Spleen (tissue), 11 donors: Measurements from ENCODE around the gene ITLN2. TPM values are rescaled to one million over a fixed set of nuclear protein-coding genes. Genes with fewer than 3 reads are reported as not detected.

Experiments
- DNase-seq: peaks from one replicate; pipeline ENCODE4 v3.0.0-alpha.2; 2020
- H3K27ac ChIP-seq, 8 donors: fragments of 200-600 bp; sonication (generic) in 7 of 8; 1 replicate in 4 of 8; 2 replicates in 4 of 8; pipeline versions ENCODE4 v1.5.0 to v1.8.0; 2016 to 2021; ENCODE audit warnings: inconsistent platforms in 4 of 8, mild to moderate bottlenecking in 4 of 8, moderate library complexity in 1 of 8
- H3K27me3 ChIP-seq, 7 donors: fragments of 200-600 bp; sonication (generic) in 6 of 7; replicated peaks in 1 of 7; 1 replicate in 4 of 7; 2 replicates in 3 of 7; pipeline versions ENCODE4 v1.5.0 to v1.8.0; 2016 to 2021; ENCODE audit warnings: inconsistent platforms in 3 of 7, mild to moderate bottlenecking in 1 of 7
- H3K36me3 ChIP-seq, 6 donors: fragments of 200-600 bp; sonication (generic) in 5 of 6; 1 replicate in 4 of 6; 2 replicates in 2 of 6; pipeline versions ENCODE4 v1.5.0 to v1.8.0; 2016 to 2021; ENCODE audit warnings: inconsistent platforms in 2 of 6
- H3K4me1 ChIP-seq, 6 donors: fragments of 200-600 bp; sonication (generic) in 5 of 6; 1 replicate in 3 of 6; 2 replicates in 3 of 6; pipeline versions ENCODE4 v1.5.0 to v1.8.0; 2016 to 2021; ENCODE audit warnings: inconsistent platforms in 3 of 6
- H3K4me3 ChIP-seq, 8 donors: fragments of 200-600 bp; sonication (generic) in 7 of 8; 1 replicate in 4 of 8; 2 replicates in 4 of 8; pipeline versions ENCODE4 v1.5.0 to v1.8.0; 2016 to 2021; ENCODE audit warnings: inconsistent platforms in 4 of 8, mild to moderate bottlenecking in 4 of 8, moderate library complexity in 2 of 8
- H3K9me3 ChIP-seq, 8 donors: fragments of 200-600 bp; sonication (generic) in 7 of 8; 1 replicate in 4 of 8; 2 replicates in 4 of 8; pipeline versions ENCODE4 v1.5.0 to v1.8.0; 2016 to 2021; ENCODE audit warnings: inconsistent platforms in 4 of 8
- CTCF ChIP-seq, 11 experiments: fragments of 200-600 bp in 7 of 11; fragments of 450-650 bp in 4 of 11; sonication (generic) in 4 of 11; IDR thresholded peaks in 8 of 11; conservative IDR thresholded peaks in 3 of 11; 1 replicate in 7 of 11; 2 replicates in 4 of 11; pipeline versions ENCODE4 v1.4.0 to v1.8.0; 2016 to 2021; ENCODE audit warnings: antibody characterized with exemption in 11 of 11, inconsistent platforms in 4 of 11, mild to moderate bottlenecking in 1 of 11
- POLR2A ChIP-seq, 3 donors: fragments of 450-650 bp; IDR thresholded peaks; one replicate each; pipeline ENCODE4 v1.5.1; 2017; ENCODE audit warnings: antibody characterized with exemption in 3 of 3, mild to moderate bottlenecking in 1 of 3
- POLR2AphosphoS5 ChIP-seq, 3 donors: sonication (generic); formaldehyde crosslinking; IDR thresholded peaks; one replicate each; pipeline ENCODE4 v1.5.1; 2017; ENCODE audit warnings: antibody characterized with exemption in 3 of 3
- WGBS, 5 donors: extraction: QIAGEN DNeasy Blood & Tissue Kit in 3 of 5; methylation state at CpG; one replicate each; pipeline versions ENCODE4 v1.1.5 to v1.1.7; 2013 to 2018; 5-methylcytosine and 5-hydroxymethylcytosine counted together
- intact Hi-C: fragments of 100-400 bp; cut with DNase I; formaldehyde crosslinking; loops from one replicate; pipeline ENCODE4 v1.15.0; 2023; ENCODE audit warnings: low total_unique reads
- polyA plus RNA-seq, 3 donors: library from polyadenylated mRNA; stranded (reverse); fragments of 200-250 nt; gene quantifications; one replicate each; pipeline ENCODE4 v1.2.1, GENCODE V29; 2013
- total RNA-seq, 7 donors: library from RNA; depleted of rRNA in 3 of 7; stranded (reverse); fragments of >200 nt in 3 of 7; fragmentation: NEBNext Ultra II Directional in 4 of 7; extraction: Animal tissue kit (Norgen Biotek cat#: 25700) in 4 of 7; gene quantifications; one replicate each; pipeline versions ENCODE4 v1.1.0 to v1.2.1, GENCODE V29; 2016 to 2021
- donor health status: healthy with polysubstance abuse.
- donor health status: DM: no; HTN: no; CAD: no; lungs with moderate emphysema.
- donor health status: DM: no; HTN: no; CAD: no.
- donor health status: Bipolar disorder and iron deficiency.
- donor health status: healthy.
- donor health status: DM: no; HTN: no; CAD: no.
- donor health status: DM: yes; HTN: yes; CAD: no.

ITLN2 gene
- total and polyA plus RNA-seq, 10 donors: not detected

- WGBS, 5 donors: 81 to 90% (median 89%) methylated on average over 8 of the region's 8 CpGs
- intact Hi-C loops: no loop called here
- Histone ChIP-seq H3K9me3 (no peaks in the 10 kb centered on the region), H3K27me3 (peaks cover 0 to 9% (median 0%) of the 10 kb centered on the region in 7 donors), H3K27ac (no peak overlapping the region), H3K4me1 (peaks cover 0 to 14% (median 7%) of the 10 kb centered on the region in 6 donors), H3K4me3 (no peak overlapping the region), H3K36me3 (no peaks in the 10 kb centered on the region)
- TF ChIP-seq CTCF (IDR thresholded peaks at IDR 0.05 in 8 of 11, conservative IDR thresholded peaks at IDR 0.05 in 3 of 11) (no peak), POLR2AphosphoS5 (IDR thresholded peaks at IDR 0.05) (no peak), POLR2A (IDR thresholded peaks at IDR 0.05) (no peak)
- DNase-seq: no peak
Measured at GRCh38 chr1:160987359-160988050, 32.9 kb upstream of the ITLN2 start.

GRCh38 chr1:160985723-160986122 lies 31.1 kb upstream of the ITLN2 start:
- intact Hi-C loops: no loop called here
- TF ChIP-seq POLR2A (IDR thresholded peaks at IDR 0.05): no peak
- TF ChIP-seq POLR2AphosphoS5 (IDR thresholded peaks at IDR 0.05): no peak
- TF ChIP-seq CTCF (IDR thresholded peaks at IDR 0.05 in 8 of 11, conservative IDR thresholded peaks at IDR 0.05 in 3 of 11): no peak
- WGBS, 5 donors: 84 to 92% (median 90%) methylated on average over 4 of the region's 4 CpGs
- Histone ChIP-seq H3K36me3 (no peaks in the 10 kb centered on the region), H3K27ac (no peak overlapping the region), H3K27me3 (peaks cover 0 to 26% (median 17%) of the 10 kb centered on the region in 7 donors), H3K4me3 (no peak overlapping the region), H3K9me3 (no peaks in the 10 kb centered on the region), H3K4me1 (peaks cover 0 to 31% (median 20%) of the 10 kb centered on the region in 6 donors)
- no peak for DNase-seq

DNA sequence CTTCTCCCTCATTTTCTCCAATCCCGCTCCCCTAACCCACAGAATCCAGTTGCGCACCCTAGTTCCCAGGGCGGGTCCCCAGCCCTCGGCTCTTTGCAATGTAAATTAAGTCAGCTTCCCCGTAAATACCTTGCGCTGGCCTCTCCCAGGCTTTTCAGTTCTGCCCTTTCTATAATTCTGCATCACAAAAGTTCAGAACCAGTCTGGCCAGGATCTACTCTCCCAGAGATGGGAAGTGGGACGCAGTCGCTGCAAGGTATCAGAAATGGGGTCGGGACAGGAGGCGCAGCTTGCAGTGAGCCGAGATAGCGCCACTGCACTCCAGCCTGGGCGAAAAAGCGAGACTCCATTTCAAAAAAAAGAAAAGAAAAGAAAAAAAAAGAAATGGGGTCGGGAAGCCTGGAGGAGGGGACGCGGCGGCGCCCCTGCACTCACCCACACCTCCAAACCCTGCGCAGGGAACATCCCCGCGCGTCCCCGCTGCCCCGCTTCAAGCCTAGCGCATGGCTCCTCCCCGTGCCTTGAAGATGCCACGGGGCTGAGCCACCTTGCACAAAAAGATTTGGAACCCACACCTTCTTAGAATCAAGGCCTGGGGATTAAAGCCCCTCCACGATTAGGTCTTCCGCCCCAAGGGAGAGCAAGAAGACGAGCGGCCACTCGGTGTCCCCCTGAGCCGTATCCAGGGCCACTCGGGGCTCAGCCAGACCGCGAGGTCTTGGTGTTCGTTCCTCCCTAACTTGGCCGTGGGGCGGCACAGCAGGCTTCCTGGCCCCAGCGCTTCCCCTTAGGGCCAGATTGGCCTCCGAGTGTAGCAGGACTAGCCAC lies 27.2 kb upstream of the ITLN2 start:
- DNase-seq: peak; percentile 75
- Histone ChIP-seq H3K9me3 (no peaks in the 10 kb centered on the region), H3K27me3 (peaks cover 0 to 53% (median 18%) of the 10 kb centered on the region in 7 donors), H3K27ac (no peak overlapping the region), H3K36me3 (no peaks in the 10 kb centered on the region), H3K4me3 (peak overlapping the region; percentile 12 to 62 (median 23)), H3K4me1 (peaks cover 0 to 19% (median 13%) of the 10 kb centered on the region in 6 donors)
- intact Hi-C loops: no loop called here
- WGBS, 5 donors: 3 to 7% (median 5%) methylated on average over 38 to 42 of the region's 42 CpGs
- TF ChIP-seq POLR2A (IDR thresholded peaks at IDR 0.05): no peak
- no peak for TF ChIP-seq POLR2AphosphoS5 (IDR thresholded peaks at IDR 0.05)
- TF ChIP-seq CTCF (IDR thresholded peaks at IDR 0.05 in 8 of 11, conservative IDR thresholded peaks at IDR 0.05 in 3 of 11): no peak

GRCh38 chr1:160979286-160979685 lies 24.7 kb upstream of the ITLN2 start:
- Histone ChIP-seq H3K4me3 (no peak overlapping the region), H3K36me3 (no peaks in the 10 kb centered on the region), H3K4me1 (peaks cover 0 to 19% (median 13%) of the 10 kb centered on the region in 6 donors), H3K9me3 (no peaks in the 10 kb centered on the region), H3K27ac (no peak overlapping the region), H3K27me3 (peaks cover 0 to 53% (median 18%) of the 10 kb centered on the region in 7 donors)
- intact Hi-C loops: no loop called here
- 88 to 98% (median 95%) methylated on average over 2 of the region's 2 CpGs for WGBS, 5 donors
- DNase-seq: no peak
- TF ChIP-seq CTCF (IDR thresholded peaks at IDR 0.05 in 8 of 11, conservative IDR thresholded peaks at IDR 0.05 in 3 of 11) (no peak), POLR2A (IDR thresholded peaks at IDR 0.05) (no peak), POLR2AphosphoS5 (IDR thresholded peaks at IDR 0.05) (no peak)
